ENCODE data around the gene FAM219B.
A peak's percentile ranks its signal among the peaks of the same experiment; 100 is the strongest.
"Not testable (repeated sequence)": the region's sequence is repeated elsewhere in the genome, so short reads cannot be mapped to it uniquely, and the experiment has no call there.

FAM219B gene

GRCh38 chr15:74906450-74907162, at the start of gene FAM219B:
FAM219B (minus strand) TSS chr15:74906851; CDS start chr15:74906800, 51 bp downstream.
- peak; percentile 79 for DNase-seq

- peak; percentile 63 for DNase-seq
Observed at GRCh38 chr15:74955796-74956647, 49.4 kb upstream of the FAM219B start.

- DNase-seq: no peak
Observed at GRCh38 chr15:74955017-74955416, 48.4 kb upstream of the FAM219B start.

GRCh38 chr15:74954515-74954914, 47.9 kb upstream of the FAM219B start:
- DNase-seq: peak; percentile 40

- no peak for DNase-seq
Observed at GRCh38 chr15:74951006-74951405, 44.4 kb upstream of the FAM219B start.

- peak; percentile 65 for DNase-seq
Observed at GRCh38 chr15:74950078-74950908, 43.6 kb upstream of the FAM219B start.

GRCh38 chr15:74937590-74938371, 31.1 kb upstream of the FAM219B start, which contains the start of gene COX5A:
COX5A (minus strand) TSS chr15:74938073; CDS start chr15:74938014, 59 bp downstream.
- peak; percentile 97 for DNase-seq

GRCh38 chr15:74937272-74937589, 30.6 kb upstream of the FAM219B start:
- DNase-seq: no peak

GRCh38 chr15:74935193-74935592, 28.5 kb upstream of the FAM219B start:
- DNase-seq: not testable (repeated sequence)

GRCh38 chr15:74933573-74933972, 26.9 kb upstream of the FAM219B start:
- DNase-seq: no peak

- DNase-seq: no peak
Observed at GRCh38 chr15:74928771-74929198, 22.1 kb upstream of the FAM219B start.

- DNase-seq: no peak
Observed at GRCh38 chr15:74924525-74924924, 17.9 kb upstream of the FAM219B start.

GRCh38 chr15:74920456-74920855, 13.8 kb upstream of the FAM219B start:
- DNase-seq: no peak

- no peak for DNase-seq
Observed at GRCh38 chr15:74917676-74918075, 11.0 kb upstream of the FAM219B start.

- DNase-seq: not testable (repeated sequence)
Observed at GRCh38 chr15:74913799-74914198, 7.1 kb upstream of the FAM219B start.

GRCh38 chr15:74913041-74913440, 6.4 kb upstream of the FAM219B start:
- no peak for DNase-seq

GRCh38 chr15:74908635-74909034, 2.0 kb upstream of the FAM219B start:
- no peak for DNase-seq

- no peak for DNase-seq
Observed at GRCh38 chr15:74907163-74907870, 666 bp upstream of the FAM219B start.

GRCh38 chr15:74906067-74906449, 593 bp downstream of the FAM219B start:
- peak; percentile 16 for DNase-seq

GRCh38 chr15:74904190-74904805, 2.4 kb downstream of the FAM219B start:
- no peak for DNase-seq

GRCh38 chr15:74903676-74904075, 3.0 kb downstream of the FAM219B start:
- no peak for DNase-seq
